Vagina (tissue), 2 donors: Measurements from ENCODE around the gene CPT2.

ENCODE experiments used
- POLR2A ChIP-seq, 2 donors: fragments of 450-650 bp; IDR thresholded peaks; one replicate each; pipeline ENCODE4 v1.6.1; 2017; ENCODE audit warnings: antibody characterized with exemption in 2 of 2, mild to moderate bottlenecking in 2 of 2, moderate library complexity in 2 of 2
- POLR2AphosphoS5 ChIP-seq, 2 donors: sonication (generic); formaldehyde crosslinking; IDR thresholded peaks; one replicate each; pipeline ENCODE4 v1.9.0; 2017; ENCODE audit warnings: antibody characterized with exemption in 2 of 2, mild to moderate bottlenecking in 2 of 2, low read depth in 1 of 2; ENCODE audit not compliant: insufficient read depth in 1 of 2
- TF ChIP-seq, protein P1 (sequence below), 3 experiments: fragments of 450-650 bp in 2 of 3; fragments of 200-600 bp in 1 of 3; sonication (generic) in 1 of 3; IDR thresholded peaks; one replicate each; pipeline ENCODE4 v1.5.1; 2017 to 2019; ENCODE audit warnings: antibody characterized with exemption in 3 of 3, mild to moderate bottlenecking in 2 of 3, moderate library complexity in 2 of 3

DNA sequence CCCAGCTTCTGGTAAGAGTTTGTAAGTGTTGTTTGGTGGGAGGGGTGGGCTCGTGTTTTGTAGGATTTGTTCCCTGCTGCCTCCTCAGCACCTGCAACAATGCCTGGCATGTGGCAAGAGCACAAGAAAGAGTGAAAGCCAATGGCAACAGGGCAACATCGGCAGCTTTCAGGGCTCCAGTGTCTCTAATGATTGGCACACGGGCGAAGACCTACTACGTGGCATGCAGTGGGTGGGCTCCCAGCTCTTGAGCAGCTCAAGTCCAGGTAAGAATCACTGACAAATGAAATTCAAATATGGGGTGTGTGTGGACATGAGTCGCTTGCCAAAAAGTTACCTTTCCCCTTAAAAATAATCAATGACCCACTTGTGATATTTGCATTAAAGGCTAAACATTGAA, 30.3 kb upstream of the CPT2 start:
- TF ChIP-seq, protein P1, sequence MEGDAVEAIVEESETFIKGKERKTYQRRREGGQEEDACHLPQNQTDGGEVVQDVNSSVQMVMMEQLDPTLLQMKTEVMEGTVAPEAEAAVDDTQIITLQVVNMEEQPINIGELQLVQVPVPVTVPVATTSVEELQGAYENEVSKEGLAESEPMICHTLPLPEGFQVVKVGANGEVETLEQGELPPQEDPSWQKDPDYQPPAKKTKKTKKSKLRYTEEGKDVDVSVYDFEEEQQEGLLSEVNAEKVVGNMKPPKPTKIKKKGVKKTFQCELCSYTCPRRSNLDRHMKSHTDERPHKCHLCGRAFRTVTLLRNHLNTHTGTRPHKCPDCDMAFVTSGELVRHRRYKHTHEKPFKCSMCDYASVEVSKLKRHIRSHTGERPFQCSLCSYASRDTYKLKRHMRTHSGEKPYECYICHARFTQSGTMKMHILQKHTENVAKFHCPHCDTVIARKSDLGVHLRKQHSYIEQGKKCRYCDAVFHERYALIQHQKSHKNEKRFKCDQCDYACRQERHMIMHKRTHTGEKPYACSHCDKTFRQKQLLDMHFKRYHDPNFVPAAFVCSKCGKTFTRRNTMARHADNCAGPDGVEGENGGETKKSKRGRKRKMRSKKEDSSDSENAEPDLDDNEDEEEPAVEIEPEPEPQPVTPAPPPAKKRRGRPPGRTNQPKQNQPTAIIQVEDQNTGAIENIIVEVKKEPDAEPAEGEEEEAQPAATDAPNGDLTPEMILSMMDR (IDR thresholded peaks at IDR 0.05) = no peak
- TF ChIP-seq POLR2A (IDR thresholded peaks at IDR 0.05) = no peak
- TF ChIP-seq POLR2AphosphoS5 (IDR thresholded peaks at IDR 0.05; ENCODE audit: insufficient read depth in 1 of 2, low read depth in 1 of 2) = no peak
